ENCODE data around the gene DOCK4. TPM values are rescaled to one million over a fixed set of nuclear protein-coding genes. Genes with fewer than 3 reads are reported as not detected.

The DOCK4 gene
- total and polyA plus RNA-seq, 2 donors from 2014 or later: 3.2 to 38.9 TPM

DNA sequence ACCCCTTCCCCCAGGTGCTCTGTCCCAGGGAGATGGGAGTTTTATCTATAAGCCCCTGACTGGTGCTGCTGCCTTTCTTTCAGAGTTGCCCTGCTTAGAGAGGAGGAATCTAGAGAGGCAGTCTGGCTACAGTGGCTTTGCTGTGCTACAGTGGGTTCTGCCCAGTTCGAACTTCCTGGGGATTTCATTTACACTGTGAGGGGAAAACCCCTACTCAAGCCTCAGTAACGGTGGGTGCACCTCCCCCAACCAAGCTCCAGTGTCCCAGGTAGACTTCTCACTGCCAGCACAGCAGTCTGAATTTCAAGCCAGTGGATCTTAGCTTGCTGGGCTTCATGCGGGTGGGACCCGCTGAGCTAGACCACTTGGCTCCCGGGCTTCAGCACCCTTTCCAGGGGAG lies 500.4 kb downstream of the DOCK4 start:
- H3K36me3 ChIP-seq (ENCODE audit: control insufficient read depth in 2 of 3, insufficient read depth in 3 of 3, low read length in 3 of 3): no peaks in the 10 kb centered on the region
- no peaks in the 10 kb centered on the region for H3K9me3 ChIP-seq (ENCODE audit: control insufficient read depth in 2 of 3, insufficient read depth in 1 of 3, low read length in 3 of 3)
- DNase-seq (no peak), FAIRE-seq (no peak)
- no peak overlapping the region for H3K4me3 ChIP-seq (ENCODE audit: low read length in 3 of 3)
- no peaks in the 10 kb centered on the region for H3K4me1 ChIP-seq (ENCODE audit: control insufficient read depth in 2 of 3, insufficient read depth in 2 of 3, low read depth in 1 of 3, low read length in 3 of 3)
- H3K27ac ChIP-seq (ENCODE audit: low read depth in 2 of 2, low read length in 2 of 2): no peak overlapping the region
- H3K9ac ChIP-seq (ENCODE audit: low read length in 3 of 3): no peak overlapping the region
- intact Hi-C loops (cut with DNase I): no loop called here
- TF ChIP-seq, protein P1, sequence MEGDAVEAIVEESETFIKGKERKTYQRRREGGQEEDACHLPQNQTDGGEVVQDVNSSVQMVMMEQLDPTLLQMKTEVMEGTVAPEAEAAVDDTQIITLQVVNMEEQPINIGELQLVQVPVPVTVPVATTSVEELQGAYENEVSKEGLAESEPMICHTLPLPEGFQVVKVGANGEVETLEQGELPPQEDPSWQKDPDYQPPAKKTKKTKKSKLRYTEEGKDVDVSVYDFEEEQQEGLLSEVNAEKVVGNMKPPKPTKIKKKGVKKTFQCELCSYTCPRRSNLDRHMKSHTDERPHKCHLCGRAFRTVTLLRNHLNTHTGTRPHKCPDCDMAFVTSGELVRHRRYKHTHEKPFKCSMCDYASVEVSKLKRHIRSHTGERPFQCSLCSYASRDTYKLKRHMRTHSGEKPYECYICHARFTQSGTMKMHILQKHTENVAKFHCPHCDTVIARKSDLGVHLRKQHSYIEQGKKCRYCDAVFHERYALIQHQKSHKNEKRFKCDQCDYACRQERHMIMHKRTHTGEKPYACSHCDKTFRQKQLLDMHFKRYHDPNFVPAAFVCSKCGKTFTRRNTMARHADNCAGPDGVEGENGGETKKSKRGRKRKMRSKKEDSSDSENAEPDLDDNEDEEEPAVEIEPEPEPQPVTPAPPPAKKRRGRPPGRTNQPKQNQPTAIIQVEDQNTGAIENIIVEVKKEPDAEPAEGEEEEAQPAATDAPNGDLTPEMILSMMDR (IDR thresholded peaks at IDR 0.05; ENCODE audit: borderline replicate concordance, extremely low read depth, insufficient read depth): no peak
- no peaks in the 10 kb centered on the region for H3K27me3 ChIP-seq (ENCODE audit: control insufficient read depth, insufficient read depth, low read length)

DNA sequence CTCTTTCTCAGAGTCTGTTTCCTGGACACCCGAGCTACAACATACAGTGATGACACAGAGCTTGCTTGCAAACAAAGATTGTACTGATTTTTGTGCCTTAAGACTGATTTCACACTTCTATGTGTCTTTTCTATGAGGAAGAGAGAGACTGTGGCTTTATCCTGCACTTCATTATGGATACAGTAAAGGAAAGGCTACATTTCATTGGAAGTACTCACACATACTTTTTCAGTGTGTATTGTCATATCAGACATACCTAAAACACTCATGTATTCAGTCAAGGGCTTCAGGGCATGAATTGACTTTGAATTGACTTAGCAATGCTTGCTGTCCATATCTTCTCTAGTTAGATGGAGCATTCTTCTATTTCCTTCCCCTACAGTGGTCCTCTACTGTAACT lies 508.4 kb downstream of the DOCK4 start:
- H3K27ac ChIP-seq (ENCODE audit: low read depth in 2 of 2, low read length in 2 of 2): no peak overlapping the region
- H3K27me3 ChIP-seq (ENCODE audit: control insufficient read depth, insufficient read depth, low read length): no peaks in the 10 kb centered on the region
- H3K9me3 ChIP-seq (ENCODE audit: control insufficient read depth in 2 of 3, insufficient read depth in 1 of 3, low read length in 3 of 3): no peaks in the 10 kb centered on the region
- H3K9ac ChIP-seq (ENCODE audit: low read length in 3 of 3): no peak overlapping the region
- FAIRE-seq (no peak), DNase-seq (no peak)
- H3K4me1 ChIP-seq (ENCODE audit: control insufficient read depth in 2 of 3, insufficient read depth in 2 of 3, low read depth in 1 of 3, low read length in 3 of 3): no peaks in the 10 kb centered on the region
- no peaks in the 10 kb centered on the region for H3K36me3 ChIP-seq (ENCODE audit: control insufficient read depth in 2 of 3, insufficient read depth in 3 of 3, low read length in 3 of 3)
- intact Hi-C loops (cut with DNase I): no loop called here
- TF ChIP-seq, protein P1 (IDR thresholded peaks at IDR 0.05; ENCODE audit: borderline replicate concordance, extremely low read depth, insufficient read depth): no peak
- H3K4me3 ChIP-seq (ENCODE audit: low read length in 3 of 3): no peak overlapping the region

DNA sequence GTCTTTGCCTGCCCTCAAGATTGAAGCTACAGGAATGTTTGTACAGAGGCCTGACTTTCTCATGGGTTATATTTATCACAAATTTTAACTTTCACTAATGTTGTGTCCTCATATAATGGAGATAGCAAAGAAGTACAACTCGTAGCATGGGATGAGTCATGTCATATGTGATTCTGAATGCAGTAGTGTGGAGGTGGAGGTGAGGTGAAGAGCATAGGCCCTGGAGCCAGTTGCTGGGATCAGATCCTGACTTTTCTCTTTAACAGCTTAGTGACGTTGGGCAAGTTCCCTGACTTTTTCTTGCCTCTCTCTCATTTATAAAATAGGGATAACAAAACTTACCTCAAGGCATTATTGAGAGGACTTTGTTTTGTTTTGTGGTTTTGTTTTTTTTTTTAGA lies 511.8 kb downstream of the DOCK4 start:
- H3K4me3 ChIP-seq (ENCODE audit: low read length in 3 of 3): no peak overlapping the region
- DNase-seq: no peak
- H3K36me3 ChIP-seq (ENCODE audit: control insufficient read depth in 2 of 3, insufficient read depth in 3 of 3, low read length in 3 of 3): no peaks in the 10 kb centered on the region
- no peaks in the 10 kb centered on the region for H3K4me1 ChIP-seq (ENCODE audit: control insufficient read depth in 2 of 3, insufficient read depth in 2 of 3, low read depth in 1 of 3, low read length in 3 of 3)
- intact Hi-C loops (cut with DNase I): no loop called here
- no peak overlapping the region for H3K9ac ChIP-seq (ENCODE audit: low read length in 3 of 3)
- TF ChIP-seq, protein P1 (IDR thresholded peaks at IDR 0.05; ENCODE audit: borderline replicate concordance, extremely low read depth, insufficient read depth): no peak
- no peaks in the 10 kb centered on the region for H3K9me3 ChIP-seq (ENCODE audit: control insufficient read depth in 2 of 3, insufficient read depth in 1 of 3, low read length in 3 of 3)
- no peak for FAIRE-seq
- no peaks in the 10 kb centered on the region for H3K27me3 ChIP-seq (ENCODE audit: control insufficient read depth, insufficient read depth, low read length)
- no peak overlapping the region for H3K27ac ChIP-seq (ENCODE audit: low read depth in 2 of 2, low read length in 2 of 2)

Measured in kidney (tissue), 14 donors.